IMR-90 (cell line): Measurements from ENCODE around the gene PPM1F. TPM values are rescaled to one million over a fixed set of nuclear protein-coding genes. Genes with fewer than 3 reads are reported as not detected.

Experiments used
- ATAC-seq: fragments of 200-7000 bp; cut with Tn5 transposase; 2 replicates; pipeline ENCODE4 v1.9.1; 2020; ENCODE audit warnings: low read depth, mild to moderate bottlenecking, moderate library complexity
- BruUV-seq: library from RNA; stranded (reverse); fragments of 400-500 nt; replicated peaks from 2 replicates; lab custom pipeline; 2021; lab: Mats Ljungman, UMichigan
- CTCF ChIA-PET: fragments of 300-600 bp; formaldehyde crosslinking; extraction: SDS; loops from one replicate; lab custom pipeline; 2021; ENCODE audit warnings: antibody characterized with exemption; lab: Yijun Ruan, JAX
- POLR2A ChIA-PET: fragments of 300-600 bp; sonication (Branson Sonifier 250); formaldehyde crosslinking; loops from one replicate; lab custom pipeline; 2022; ENCODE audit warnings: antibody characterized with exemption; ENCODE audit not compliant: unreplicated experiment; lab: Charles Lee
- DNase-seq: peaks from one replicate; pipeline ENCODE4 v3.0.0; 2013
- H2AFZ ChIP-seq: replicated peaks from 2 replicates; pipeline ENCODE3; 2013; ENCODE audit warnings: low read length, mild to moderate bottlenecking; ENCODE audit not compliant: poor library complexity
- H2AK5ac ChIP-seq: 2 replicates; pipeline ENCODE4 v1.6.1; 2013; ENCODE audit warnings: low read depth, low read length, inconsistent platforms
- H2AK9ac ChIP-seq: replicated peaks from 2 replicates; pipeline ENCODE3; 2013; ENCODE audit warnings: mild to moderate bottlenecking, low read depth, low read length, moderate library complexity; ENCODE audit not compliant: poor library complexity
- H2BK120ac ChIP-seq: 2 replicates; pipeline ENCODE4 v1.6.1; 2013; ENCODE audit warnings: low read depth, low read length, inconsistent platforms
- H2BK15ac ChIP-seq: 3 replicates; pipeline ENCODE4 v1.6.1; 2013; ENCODE audit warnings: low read depth, low read length, inconsistent platforms
- H2BK20ac ChIP-seq: 2 replicates; pipeline ENCODE4 v1.6.1; 2013; ENCODE audit warnings: low read depth, mild to moderate bottlenecking, inconsistent platforms, low read length, moderate library complexity
- H2BK5ac ChIP-seq: 2 replicates; pipeline ENCODE4 v1.6.1; 2013; ENCODE audit warnings: mild to moderate bottlenecking, low read depth, low read length, inconsistent platforms; ENCODE audit not compliant: poor library complexity, severe bottlenecking
- H3K14ac ChIP-seq: replicated peaks from 2 replicates; pipeline ENCODE4 v1.6.1; 2013; ENCODE audit warnings: low read depth, low read length, inconsistent platforms
- H3K18ac ChIP-seq: 2 replicates; pipeline ENCODE4 v1.6.1; 2013; ENCODE audit warnings: low read depth, low read length, control low read depth
- H3K23ac ChIP-seq: 2 replicates; pipeline ENCODE4 v1.6.1; 2013; ENCODE audit warnings: low read depth, low read length, inconsistent platforms
- H3K27ac ChIP-seq: 2 replicates; pipeline ENCODE4 v1.5.1; 2013; ENCODE audit warnings: mild to moderate bottlenecking, control low read depth, low read length; ENCODE audit not compliant: insufficient read depth
- H3K27me3 ChIP-seq: 2 replicates; pipeline ENCODE4 v1.6.1; 2013; ENCODE audit warnings: low read length; ENCODE audit not compliant: control insufficient read depth, insufficient read depth
- H3K36me3 ChIP-seq: 2 replicates; pipeline ENCODE4 v1.6.1; 2013; ENCODE audit warnings: low read length, mixed read lengths; ENCODE audit not compliant: control insufficient read depth, insufficient read depth
- H3K4ac ChIP-seq: 2 replicates; pipeline ENCODE4 v1.6.1; 2013; ENCODE audit warnings: low read depth, low read length, inconsistent platforms
- H3K4me1 ChIP-seq: 2 replicates; pipeline ENCODE4 v1.6.1; 2013; ENCODE audit warnings: low read length, mixed read lengths; ENCODE audit not compliant: control insufficient read depth, insufficient read depth
- H3K4me2 ChIP-seq: 2 replicates; pipeline ENCODE4 v1.6.1; 2013; ENCODE audit warnings: low read depth, mild to moderate bottlenecking, control low read depth, low read length, moderate library complexity
- H3K4me3 ChIP-seq: 2 replicates; pipeline ENCODE4 v1.5.1; 2013; ENCODE audit warnings: low read depth, mild to moderate bottlenecking, control low read depth, low read length, moderate library complexity; ENCODE audit not compliant: insufficient read depth
- H3K56ac ChIP-seq: 2 replicates; pipeline ENCODE4 v1.6.1; 2013; ENCODE audit warnings: low read length, inconsistent platforms; ENCODE audit not compliant: insufficient read depth; ENCODE audit errors: extremely low read depth
- H3K79me1 ChIP-seq, 2 experiments: 2 replicates each; pipeline ENCODE4 v1.6.1; 2013; ENCODE audit warnings: low read length in 2 of 2, inconsistent platforms in 1 of 2, low read depth in 1 of 2
- H3K9ac ChIP-seq: 2 replicates; pipeline ENCODE4 v1.6.1; 2013; ENCODE audit warnings: low read depth, low read length, control low read depth
- H3K9me1 ChIP-seq: 2 replicates; pipeline ENCODE4 v1.6.1; 2013; ENCODE audit warnings: low read length, inconsistent platforms; ENCODE audit not compliant: insufficient read depth
- H3K9me3 ChIP-seq: 2 replicates; pipeline ENCODE4 v1.6.1; 2013; ENCODE audit warnings: low read length; ENCODE audit not compliant: control insufficient read depth, insufficient read depth
- H4K20me1 ChIP-seq: 2 replicates; pipeline ENCODE4 v1.6.1; 2013; ENCODE audit warnings: low read length, inconsistent platforms; ENCODE audit not compliant: insufficient read depth
- H4K5ac ChIP-seq: 2 replicates; pipeline ENCODE4 v1.6.1; 2013; ENCODE audit warnings: mild to moderate bottlenecking, low read depth, low read length, control low read depth
- H4K8ac ChIP-seq, 2 experiments: 2 replicates each; pipeline ENCODE4 v1.6.1; 2013; ENCODE audit warnings: low read depth in 2 of 2, low read length in 2 of 2, control low read depth in 1 of 2, inconsistent platforms in 1 of 2
- H4K91ac ChIP-seq: 2 replicates; pipeline ENCODE4 v1.6.1; 2013; ENCODE audit warnings: low read depth, low read length, inconsistent platforms; ENCODE audit not compliant: insufficient read depth
- CHD1 ChIP-seq: IDR thresholded peaks from 2 replicates; pipeline ENCODE4 v1.6.1; 2012; ENCODE audit warnings: low read depth, low read length, improper control_type of control experiment
- MAFK ChIP-seq: IDR thresholded peaks from 2 replicates; pipeline ENCODE4 v1.6.1; 2012; ENCODE audit warnings: low read depth, low read length, improper control_type of control experiment
- MAZ ChIP-seq: IDR thresholded peaks from 2 replicates; pipeline ENCODE4 v1.6.1; 2012; ENCODE audit warnings: low read depth, mild to moderate bottlenecking, low read length, improper control_type of control experiment, moderate library complexity, borderline replicate concordance
- RCOR1 ChIP-seq: IDR thresholded peaks from 2 replicates; pipeline ENCODE4 v1.6.1; 2012; ENCODE audit warnings: mild to moderate bottlenecking, low read length, improper control_type of control experiment; ENCODE audit not compliant: insufficient replicate concordance
- RFX5 ChIP-seq: IDR thresholded peaks from 2 replicates; pipeline ENCODE4 v1.8.0; 2012; ENCODE audit warnings: low read depth, mild to moderate bottlenecking, low read length, moderate library complexity
- WGBS, 2 experiments: methylation state at CpG; one replicate each; pipeline versions ENCODE4 v1.1.5 to v1.1.7; 2013; ENCODE audit warnings: missing lambda C conversion rate in 2 of 2; ENCODE audit not compliant: insufficient read length in 1 of 2; ENCODE audit errors: extremely low coverage in 2 of 2; 5-methylcytosine and 5-hydroxymethylcytosine counted together
- dilution Hi-C: fragments of 300-500 bp; cut with HindIII; formaldehyde crosslinking; loops from one replicate; pipeline ENCODE4 v1.14.3; 2018; ENCODE audit warnings: low sequenced_read_pairs; ENCODE audit not compliant: unreplicated experiment
- in situ Hi-C: fragments of 300-500 bp; cut with MboI; formaldehyde crosslinking; loops from 3 replicates; pipeline ENCODE4 v1.14.3; 2019; ENCODE audit warnings: low sequenced_read_pairs, inconsistent platforms, mixed read lengths
- intact Hi-C: fragments of 100-400 bp; cut with micrococcal nuclease; formaldehyde crosslinking; loops from 2 replicates; pipeline ENCODE4 v1.10.0; 2022
- polyA plus RNA-seq, 3 experiments: library from polyadenylated mRNA; depleted of rRNA; stranded (reverse); fragments of >200 nt; gene quantifications; 2 replicates each; pipeline ENCODE4 v1.2.3, GENCODE V29; 2012; ENCODE audit warnings: low replicate concordance in 1 of 3
- total RNA-seq: library from RNA; depleted of rRNA; stranded (reverse); fragments of >200 nt; gene quantifications from 2 replicates; pipeline ENCODE4 v1.2.3, GENCODE V29; 2012
- TF ChIP-seq, protein P1 (sequence below): fragments of 150-350 bp; IDR thresholded peaks from 2 replicates; pipeline ENCODE4 v1.6.1; 2017; ENCODE audit warnings: mild to moderate bottlenecking, antibody characterized with exemption, low read length, low read depth
- TF ChIP-seq, protein P2 (sequence below): conservative IDR thresholded peaks from 2 replicates; pipeline ENCODE4 v1.5.1; 2012; ENCODE audit warnings: mild to moderate bottlenecking, low read depth, low read length, improper control_type of control experiment
- TF ChIP-seq, protein P3 (sequence below): fragments of 150-350 bp; IDR thresholded peaks from 2 replicates; pipeline ENCODE4 v1.6.1; 2016; ENCODE audit warnings: low read depth, mild to moderate bottlenecking, low read length, moderate library complexity, borderline replicate concordance

The PPM1F gene
- total and polyA plus RNA-seq, 2 of the 4 experiments (the other 2 are of a cell fraction), result 20.8 to 30.3 TPM

DNA sequence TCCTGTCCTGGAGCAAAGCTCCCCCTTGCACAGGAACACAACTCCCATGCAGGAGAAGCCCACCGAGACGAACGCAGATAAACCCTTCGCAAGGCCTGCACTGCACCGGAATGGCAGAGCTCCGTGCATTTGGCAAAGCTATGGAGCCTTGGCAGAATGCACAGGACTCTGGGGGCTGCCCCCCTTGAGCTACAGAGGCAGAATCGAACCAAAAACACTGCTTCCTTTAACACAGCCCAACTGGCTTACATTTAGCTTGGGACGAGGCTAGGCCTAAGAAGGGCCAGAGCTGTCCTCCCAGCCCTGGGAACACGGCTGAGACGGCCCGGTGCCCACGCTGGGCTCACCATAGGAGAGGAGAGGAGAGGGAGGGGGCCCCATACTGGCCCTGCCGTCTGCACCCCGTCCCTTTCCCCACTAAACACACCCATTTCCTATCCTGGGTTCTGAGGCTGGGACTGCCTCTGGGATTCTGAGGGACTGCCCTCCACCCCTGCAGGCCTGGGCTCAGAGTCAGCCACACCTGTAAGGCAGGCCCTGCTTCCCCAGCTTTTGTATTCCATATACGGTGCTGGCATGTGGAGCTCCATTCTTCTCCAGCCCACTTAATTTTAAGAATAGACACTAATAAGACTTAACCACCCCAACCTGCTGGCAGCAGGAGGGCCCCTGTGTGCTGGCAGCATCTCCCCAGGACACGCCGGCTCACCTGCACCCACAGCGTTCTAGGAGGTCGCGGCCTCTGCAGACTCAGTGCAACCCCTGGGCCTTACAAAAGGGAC is 32.9 kb downstream of the PPM1F start:
- Histone ChIP-seq H3K23ac (no peak overlapping the region), H4K5ac (no peak overlapping the region), H3K4me2 (no peak overlapping the region), H2BK5ac (no peak overlapping the region), H2BK120ac (no peak overlapping the region), H3K4me3 (no peak overlapping the region), H3K27ac (no peak overlapping the region), H2BK20ac (no peak overlapping the region), H3K79me1 (no peaks in the 10 kb centered on the region), H2BK15ac (no peak overlapping the region), H3K56ac (no peak overlapping the region), H2AFZ (no peak overlapping the region), H3K9me1 (no peaks in the 10 kb centered on the region), H2AK5ac (no peak overlapping the region), H2AK9ac (no peak overlapping the region), H3K4ac (no peak overlapping the region), H4K91ac (no peak overlapping the region), H4K8ac (no peak overlapping the region), H3K18ac (no peak overlapping the region), H3K14ac (no peak overlapping the region), H3K27me3 (no peaks in the 10 kb centered on the region), H3K4me1 (peaks cover 10% of the 10 kb centered on the region), H3K9ac (no peak overlapping the region), H4K20me1 (no peaks in the 10 kb centered on the region; the same call in 1 of the 2 replicates), H3K36me3 (peaks cover 3% of the 10 kb centered on the region; the same call in 1 of the 2 replicates), H3K9me3 (no peaks in the 10 kb centered on the region)
- ChIA-PET POLR2A (no interaction called here), CTCF (no interaction called here)
- no peak for TF ChIP-seq RFX5
- TF ChIP-seq MAZ, result no peak
- TF ChIP-seq, protein P1, sequence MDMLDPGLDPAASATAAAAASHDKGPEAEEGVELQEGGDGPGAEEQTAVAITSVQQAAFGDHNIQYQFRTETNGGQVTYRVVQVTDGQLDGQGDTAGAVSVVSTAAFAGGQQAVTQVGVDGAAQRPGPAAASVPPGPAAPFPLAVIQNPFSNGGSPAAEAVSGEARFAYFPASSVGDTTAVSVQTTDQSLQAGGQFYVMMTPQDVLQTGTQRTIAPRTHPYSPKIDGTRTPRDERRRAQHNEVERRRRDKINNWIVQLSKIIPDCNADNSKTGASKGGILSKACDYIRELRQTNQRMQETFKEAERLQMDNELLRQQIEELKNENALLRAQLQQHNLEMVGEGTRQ, result no peak
- no peak for TF ChIP-seq RCOR1
- no peak for TF ChIP-seq MAFK
- TF ChIP-seq CHD1, result no peak
- TF ChIP-seq, protein P2, sequence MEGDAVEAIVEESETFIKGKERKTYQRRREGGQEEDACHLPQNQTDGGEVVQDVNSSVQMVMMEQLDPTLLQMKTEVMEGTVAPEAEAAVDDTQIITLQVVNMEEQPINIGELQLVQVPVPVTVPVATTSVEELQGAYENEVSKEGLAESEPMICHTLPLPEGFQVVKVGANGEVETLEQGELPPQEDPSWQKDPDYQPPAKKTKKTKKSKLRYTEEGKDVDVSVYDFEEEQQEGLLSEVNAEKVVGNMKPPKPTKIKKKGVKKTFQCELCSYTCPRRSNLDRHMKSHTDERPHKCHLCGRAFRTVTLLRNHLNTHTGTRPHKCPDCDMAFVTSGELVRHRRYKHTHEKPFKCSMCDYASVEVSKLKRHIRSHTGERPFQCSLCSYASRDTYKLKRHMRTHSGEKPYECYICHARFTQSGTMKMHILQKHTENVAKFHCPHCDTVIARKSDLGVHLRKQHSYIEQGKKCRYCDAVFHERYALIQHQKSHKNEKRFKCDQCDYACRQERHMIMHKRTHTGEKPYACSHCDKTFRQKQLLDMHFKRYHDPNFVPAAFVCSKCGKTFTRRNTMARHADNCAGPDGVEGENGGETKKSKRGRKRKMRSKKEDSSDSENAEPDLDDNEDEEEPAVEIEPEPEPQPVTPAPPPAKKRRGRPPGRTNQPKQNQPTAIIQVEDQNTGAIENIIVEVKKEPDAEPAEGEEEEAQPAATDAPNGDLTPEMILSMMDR, result no peak
- TF ChIP-seq, protein P3, sequence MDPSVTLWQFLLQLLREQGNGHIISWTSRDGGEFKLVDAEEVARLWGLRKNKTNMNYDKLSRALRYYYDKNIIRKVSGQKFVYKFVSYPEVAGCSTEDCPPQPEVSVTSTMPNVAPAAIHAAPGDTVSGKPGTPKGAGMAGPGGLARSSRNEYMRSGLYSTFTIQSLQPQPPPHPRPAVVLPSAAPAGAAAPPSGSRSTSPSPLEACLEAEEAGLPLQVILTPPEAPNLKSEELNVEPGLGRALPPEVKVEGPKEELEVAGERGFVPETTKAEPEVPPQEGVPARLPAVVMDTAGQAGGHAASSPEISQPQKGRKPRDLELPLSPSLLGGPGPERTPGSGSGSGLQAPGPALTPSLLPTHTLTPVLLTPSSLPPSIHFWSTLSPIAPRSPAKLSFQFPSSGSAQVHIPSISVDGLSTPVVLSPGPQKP, result no peak
- WGBS, 2 experiments, result 100% methylated on average over 3 of the region's 20 CpGs; no CpG with 5 or more reads in 1 of the 2 experiments
- dilution Hi-C loops, result no loop called here
- intact Hi-C loops, result no loop called here
- TSS peak; percentile 39 for BruUV-seq
- in situ Hi-C loops, result no loop called here
- ATAC-seq (no peak), DNase-seq (no peak)
